Fibroblast of mammary gland (primary cell): ENCODE measurements around the gene CILP2.

Experiments
- DNase-seq: peaks from one replicate; pipeline ENCODE4 v3.0.0-alpha.2; 2010; ENCODE audit warnings: low read depth
- H3K4me3 ChIP-seq: 2 replicates; pipeline ENCODE4 v1.5.1; 2011; ENCODE audit warnings: low read depth, mild to moderate bottlenecking, low read length, moderate library complexity; ENCODE audit not compliant: control insufficient read depth
- TF ChIP-seq, protein P1 (sequence below): conservative IDR thresholded peaks from 2 replicates; pipeline ENCODE4 v1.5.1; 2011; ENCODE audit warnings: low read depth, low read length, inconsistent platforms; ENCODE audit not compliant: control insufficient read depth, insufficient read depth

Gene CILP2

DNA sequence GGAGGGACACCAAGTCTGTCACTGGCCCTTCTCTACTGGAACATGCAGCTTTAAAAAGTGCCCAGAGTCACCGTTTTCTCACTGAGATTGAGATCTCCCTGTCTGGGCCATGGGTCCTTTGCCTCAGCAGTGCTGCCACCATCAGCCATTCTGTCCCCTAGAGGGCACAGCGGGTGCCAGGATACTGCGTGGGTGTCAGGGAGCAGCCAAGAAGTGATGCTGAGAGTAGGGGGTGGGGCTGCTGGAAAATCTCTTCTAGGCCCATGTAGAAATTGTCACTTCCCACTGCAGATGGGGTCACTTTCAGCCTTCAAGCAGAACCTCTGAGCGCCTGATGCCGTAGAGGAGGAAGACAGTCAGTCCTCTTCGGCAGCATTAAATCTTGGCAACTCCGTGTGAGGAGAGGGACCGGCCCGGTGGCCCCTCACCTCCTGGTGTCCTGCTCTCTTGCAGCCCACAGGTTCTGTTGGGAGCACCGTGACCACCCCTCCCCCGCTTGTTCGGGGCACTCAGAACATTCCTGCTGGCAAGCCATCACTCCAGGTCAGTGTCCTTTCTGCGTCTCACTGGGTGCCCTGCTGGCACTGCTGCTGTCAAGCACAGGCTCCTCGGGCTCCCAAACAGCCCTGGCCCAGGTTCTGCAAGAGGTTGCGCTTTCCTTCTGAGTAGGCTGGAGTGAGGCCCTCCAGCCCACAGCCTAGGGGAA is 44.1 kb upstream of the CILP2 start:
- TF ChIP-seq, protein P1, sequence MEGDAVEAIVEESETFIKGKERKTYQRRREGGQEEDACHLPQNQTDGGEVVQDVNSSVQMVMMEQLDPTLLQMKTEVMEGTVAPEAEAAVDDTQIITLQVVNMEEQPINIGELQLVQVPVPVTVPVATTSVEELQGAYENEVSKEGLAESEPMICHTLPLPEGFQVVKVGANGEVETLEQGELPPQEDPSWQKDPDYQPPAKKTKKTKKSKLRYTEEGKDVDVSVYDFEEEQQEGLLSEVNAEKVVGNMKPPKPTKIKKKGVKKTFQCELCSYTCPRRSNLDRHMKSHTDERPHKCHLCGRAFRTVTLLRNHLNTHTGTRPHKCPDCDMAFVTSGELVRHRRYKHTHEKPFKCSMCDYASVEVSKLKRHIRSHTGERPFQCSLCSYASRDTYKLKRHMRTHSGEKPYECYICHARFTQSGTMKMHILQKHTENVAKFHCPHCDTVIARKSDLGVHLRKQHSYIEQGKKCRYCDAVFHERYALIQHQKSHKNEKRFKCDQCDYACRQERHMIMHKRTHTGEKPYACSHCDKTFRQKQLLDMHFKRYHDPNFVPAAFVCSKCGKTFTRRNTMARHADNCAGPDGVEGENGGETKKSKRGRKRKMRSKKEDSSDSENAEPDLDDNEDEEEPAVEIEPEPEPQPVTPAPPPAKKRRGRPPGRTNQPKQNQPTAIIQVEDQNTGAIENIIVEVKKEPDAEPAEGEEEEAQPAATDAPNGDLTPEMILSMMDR: no peak
- DNase-seq: no peak
- no peak overlapping the region for H3K4me3 ChIP-seq

DNA sequence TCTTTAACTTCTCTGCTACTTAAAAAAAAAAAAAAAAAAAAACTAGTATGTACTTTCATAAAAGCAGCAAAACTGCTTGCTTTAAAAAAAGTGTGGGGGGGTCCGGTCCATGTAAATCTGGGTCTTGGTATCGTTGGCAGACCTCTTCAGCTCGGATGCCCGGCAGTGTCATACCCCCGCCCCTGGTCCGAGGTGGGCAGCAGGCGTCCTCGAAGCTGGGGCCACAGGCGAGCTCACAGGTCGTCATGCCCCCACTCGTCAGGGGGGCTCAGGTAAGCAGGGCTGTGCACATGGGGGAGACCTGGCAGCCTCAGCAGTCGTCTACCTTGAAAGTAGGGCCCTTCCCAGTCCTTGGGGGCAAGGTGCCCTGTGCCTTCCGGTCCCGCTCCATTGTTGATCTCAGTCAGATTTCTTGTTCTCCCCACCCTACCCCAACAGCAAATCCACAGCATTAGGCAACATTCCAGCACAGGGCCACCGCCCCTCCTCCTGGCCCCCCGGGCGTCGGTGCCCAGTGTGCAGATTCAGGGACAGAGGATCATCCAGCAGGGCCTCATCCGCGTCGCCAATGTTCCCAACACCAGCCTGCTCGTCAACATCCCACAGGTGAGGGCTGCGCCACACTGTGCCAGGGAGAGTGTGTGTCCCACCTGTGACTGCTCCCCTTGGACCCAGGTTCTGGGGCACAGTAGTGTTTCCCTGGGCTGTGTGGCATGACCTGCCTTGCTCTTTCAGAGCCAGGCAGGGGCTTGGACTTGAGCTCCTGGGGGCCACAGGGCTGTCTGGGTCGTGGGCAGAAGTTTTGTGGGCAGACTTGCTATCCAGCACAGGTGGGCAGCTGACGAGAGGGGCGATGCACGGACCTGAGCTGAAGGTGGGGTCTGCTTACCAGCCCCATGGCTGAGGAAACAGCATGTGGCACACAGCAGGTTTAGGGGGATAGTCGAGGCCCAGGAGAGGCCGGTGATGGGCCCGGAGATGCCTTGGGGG is 42.2 kb upstream of the CILP2 start:
- DNase-seq: no peak
- TF ChIP-seq, protein P1: no peak
- H3K4me3 ChIP-seq: no peak overlapping the region

DNA sequence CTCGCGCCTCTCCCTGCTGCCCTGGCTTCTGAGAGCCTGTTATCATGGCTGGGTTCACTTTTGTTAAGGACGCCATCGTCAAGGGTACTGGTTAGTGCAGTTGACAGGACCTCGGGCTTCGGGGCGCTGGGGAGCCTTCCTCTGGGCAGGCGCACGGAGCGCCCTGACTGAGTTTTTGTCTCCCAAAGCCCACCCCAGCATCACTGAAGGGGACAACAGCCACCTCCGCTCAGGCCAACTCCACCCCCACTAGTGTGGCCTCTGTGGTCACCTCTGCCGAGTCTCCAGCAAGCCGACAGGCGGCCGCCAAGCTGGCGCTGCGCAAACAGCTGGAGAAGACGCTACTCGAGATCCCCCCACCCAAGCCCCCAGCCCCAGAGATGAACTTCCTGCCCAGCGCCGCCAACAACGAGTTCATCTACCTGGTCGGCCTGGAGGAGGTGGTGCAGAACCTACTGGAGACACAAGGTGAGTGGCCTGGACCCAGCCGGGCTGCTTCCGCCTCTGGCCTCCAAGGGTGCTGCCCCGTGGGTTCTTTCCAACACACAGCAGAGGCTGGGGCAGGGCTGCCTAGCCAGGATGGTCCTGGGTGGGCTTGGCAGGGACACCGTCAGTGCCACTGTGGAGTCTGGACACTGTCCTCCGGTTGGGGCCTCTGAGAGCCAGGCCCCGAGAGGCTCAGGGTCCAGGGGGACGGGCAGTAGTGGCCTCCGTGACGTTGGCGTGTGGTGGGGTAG is 39.6 kb upstream of the CILP2 start:
- TF ChIP-seq, protein P1: no peak
- H3K4me3 ChIP-seq: no peak overlapping the region
- DNase-seq: no peak

DNA sequence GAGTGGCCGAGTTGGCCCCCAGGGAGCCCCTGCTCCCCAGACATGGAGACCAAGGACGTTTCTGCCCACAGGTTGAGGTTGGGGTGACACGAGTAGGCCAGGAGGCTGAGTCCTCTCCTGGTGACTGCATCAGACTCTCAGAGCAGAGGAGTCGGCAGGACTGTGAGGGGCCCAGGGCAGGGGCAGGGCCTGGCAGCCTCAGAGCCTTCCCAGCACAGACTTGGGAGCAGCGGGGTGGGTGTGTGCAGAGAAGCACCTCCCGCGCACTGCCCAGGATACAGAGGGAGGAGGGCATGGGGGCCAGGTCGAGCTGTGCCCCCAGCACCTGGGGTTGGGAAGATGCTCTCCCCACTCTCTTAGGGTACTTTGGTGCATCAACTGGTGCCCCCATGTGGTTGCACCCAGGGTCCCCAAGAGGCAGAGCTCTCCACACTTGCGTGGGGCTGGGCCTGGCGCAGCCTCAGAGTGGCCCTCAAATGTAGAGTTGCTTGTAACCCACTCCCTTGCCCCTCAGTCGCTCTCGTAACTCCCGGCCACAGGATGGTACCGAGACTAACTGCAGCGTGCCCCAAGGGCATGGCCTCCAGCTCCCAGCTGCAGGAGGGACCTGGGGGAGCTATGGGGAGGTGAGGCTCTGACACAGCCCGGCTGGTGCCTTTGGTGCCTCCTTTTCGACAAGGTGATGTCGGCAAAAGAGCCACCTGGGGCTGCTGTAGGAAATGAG is 38.6 kb upstream of the CILP2 start:
- H3K4me3 ChIP-seq: no peak overlapping the region
- TF ChIP-seq, protein P1: no peak

DNA sequence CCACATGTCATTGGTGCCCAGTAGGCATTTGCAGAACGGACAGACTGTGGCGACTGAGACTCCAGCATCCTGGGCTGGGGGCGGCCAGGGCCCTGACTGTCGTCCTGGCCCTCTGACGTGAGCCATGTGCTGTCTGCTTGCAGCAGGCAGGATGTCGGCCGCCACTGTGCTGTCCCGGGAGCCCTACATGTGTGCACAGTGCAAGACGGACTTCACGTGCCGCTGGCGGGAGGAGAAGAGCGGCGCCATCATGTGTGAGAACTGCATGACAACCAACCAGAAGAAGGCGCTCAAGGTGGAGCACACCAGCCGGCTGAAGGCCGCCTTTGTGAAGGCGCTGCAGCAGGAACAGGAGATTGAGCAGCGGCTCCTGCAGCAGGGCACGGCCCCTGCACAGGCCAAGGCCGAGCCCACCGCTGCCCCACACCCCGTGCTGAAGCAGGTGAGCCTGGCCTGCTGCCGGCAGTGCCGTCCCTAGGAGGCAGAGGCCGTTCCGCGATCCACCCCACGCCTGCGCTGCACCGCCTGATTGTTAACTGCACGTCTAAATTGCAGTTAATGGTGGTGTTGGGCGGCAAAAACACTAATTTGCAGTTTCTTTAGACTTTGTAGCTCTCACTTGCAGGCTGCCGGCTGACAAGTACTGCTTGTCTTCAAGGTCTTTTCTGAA is 37.0 kb upstream of the CILP2 start:
- TF ChIP-seq, protein P1: no peak
- H3K4me3 ChIP-seq: no peak overlapping the region
- DNase-seq: no peak

More for the DNA sequence above, 38.6 kb upstream of the CILP2 start:
- no peak for DNase-seq
